Tibial nerve (tissue), 4 donors: ENCODE measurements around the gene SYTL5.
"Not testable (repeated sequence)": the region's sequence is repeated elsewhere in the genome, so short reads cannot be mapped to it uniquely, and the experiment has no call there.

Source experiments
- EP300 ChIP-seq, 2 donors: sonication (generic); formaldehyde crosslinking; IDR thresholded peaks; one replicate each; pipeline ENCODE4 v1.6.1; 2017; ENCODE audit warnings: antibody characterized with exemption in 2 of 2, mild to moderate bottlenecking in 1 of 2
- POLR2A ChIP-seq, 2 donors: fragments of 450-650 bp; IDR thresholded peaks; one replicate each; pipeline ENCODE4 v1.6.1; 2017; ENCODE audit warnings: antibody characterized with exemption in 2 of 2, mild to moderate bottlenecking in 2 of 2, moderate library complexity in 2 of 2
- TF ChIP-seq, protein P1 (sequence below), 5 experiments: fragments of 200-600 bp in 3 of 5; fragments of 450-650 bp in 2 of 5; sonication (generic) in 3 of 5; IDR thresholded peaks; one replicate each; pipeline ENCODE4 v1.5.1; 2016 to 2019; ENCODE audit warnings: antibody characterized with exemption in 5 of 5, mild to moderate bottlenecking in 3 of 5, moderate library complexity in 2 of 5

DNA sequence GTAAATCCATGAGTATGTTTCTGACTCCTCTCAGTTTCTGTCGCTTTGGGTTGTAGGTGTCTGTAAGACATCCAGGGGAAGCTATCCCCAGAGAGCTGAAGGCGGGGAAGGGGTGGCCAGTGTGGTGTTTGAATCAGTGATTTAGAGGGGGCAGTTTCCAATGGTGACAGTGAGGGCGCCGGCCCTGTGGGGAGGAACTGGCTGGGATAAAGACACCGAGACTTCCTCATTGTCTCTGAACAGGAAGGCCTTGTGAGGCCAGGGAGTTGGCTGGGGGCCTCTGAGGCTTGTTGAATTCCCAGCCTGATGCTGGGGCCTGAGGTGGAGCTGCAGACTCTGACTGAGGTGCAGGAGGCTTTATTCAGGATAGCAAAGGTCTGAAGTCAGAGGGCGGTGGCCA is 15.1 kb upstream of the SYTL5 start:
- TF ChIP-seq, protein P1, sequence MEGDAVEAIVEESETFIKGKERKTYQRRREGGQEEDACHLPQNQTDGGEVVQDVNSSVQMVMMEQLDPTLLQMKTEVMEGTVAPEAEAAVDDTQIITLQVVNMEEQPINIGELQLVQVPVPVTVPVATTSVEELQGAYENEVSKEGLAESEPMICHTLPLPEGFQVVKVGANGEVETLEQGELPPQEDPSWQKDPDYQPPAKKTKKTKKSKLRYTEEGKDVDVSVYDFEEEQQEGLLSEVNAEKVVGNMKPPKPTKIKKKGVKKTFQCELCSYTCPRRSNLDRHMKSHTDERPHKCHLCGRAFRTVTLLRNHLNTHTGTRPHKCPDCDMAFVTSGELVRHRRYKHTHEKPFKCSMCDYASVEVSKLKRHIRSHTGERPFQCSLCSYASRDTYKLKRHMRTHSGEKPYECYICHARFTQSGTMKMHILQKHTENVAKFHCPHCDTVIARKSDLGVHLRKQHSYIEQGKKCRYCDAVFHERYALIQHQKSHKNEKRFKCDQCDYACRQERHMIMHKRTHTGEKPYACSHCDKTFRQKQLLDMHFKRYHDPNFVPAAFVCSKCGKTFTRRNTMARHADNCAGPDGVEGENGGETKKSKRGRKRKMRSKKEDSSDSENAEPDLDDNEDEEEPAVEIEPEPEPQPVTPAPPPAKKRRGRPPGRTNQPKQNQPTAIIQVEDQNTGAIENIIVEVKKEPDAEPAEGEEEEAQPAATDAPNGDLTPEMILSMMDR (IDR thresholded peaks at IDR 0.05), result not testable (repeated sequence)
- not testable (repeated sequence) for TF ChIP-seq POLR2A, EP300 (IDR thresholded peaks at IDR 0.05)
